ENCODE measurements around the gene ZIC4.

GRCh38 chr3:147396712-147397046 is 9.7 kb downstream of the ZIC4 start:
- TF ChIP-seq REST (IDR thresholded peaks at IDR 0.05; ENCODE audit: unreplicated experiment) (no peak), CTCF (conservative IDR thresholded peaks at IDR 0.05; ENCODE audit: low read depth in 2 of 2) (no peak), EZH2 (IDR thresholded peaks at IDR 0.05; ENCODE audit: low read depth, unreplicated experiment) (peak; percentile 52), POLR2AphosphoS5 (IDR thresholded peaks at IDR 0.05; ENCODE audit: low read depth) (no peak), EZH2phosphoT487 (IDR thresholded peaks at IDR 0.05; ENCODE audit: unreplicated experiment) (peak; percentile 58), STAT1 (IDR thresholded peaks at IDR 0.05; ENCODE audit: unreplicated experiment) (no peak)

Measured in GM23338 (cell line).